ENCODE measurements around the gene PLSCR4. TPM values are rescaled to one million over a fixed set of nuclear protein-coding genes. Genes with fewer than 3 reads are reported as not detected.

Gene PLSCR4
- total RNA-seq, 1 donor from 2014 or later = 11.3 TPM

DNA sequence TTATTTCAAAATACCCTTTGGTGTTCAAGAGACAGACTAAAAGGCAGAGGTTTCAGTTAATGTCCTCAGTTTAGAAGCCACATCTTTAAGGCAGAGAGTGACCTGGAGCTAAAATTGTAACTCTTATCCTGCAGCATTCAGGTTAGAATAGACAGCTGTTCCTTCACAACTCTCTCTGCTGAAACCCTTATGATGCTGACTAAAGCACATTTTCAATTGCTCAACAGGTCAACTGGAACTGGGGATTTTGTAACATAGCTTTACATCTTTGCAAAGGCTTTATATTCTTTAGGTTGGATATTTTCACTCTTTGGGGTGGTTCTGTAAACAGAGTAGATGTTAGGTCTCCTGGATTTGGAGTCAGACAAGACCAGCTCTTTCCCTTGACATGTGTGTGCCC, 20.3 kb upstream of the PLSCR4 start:
- H3K9me3 Mint-ChIP-seq (ENCODE audit: unreplicated experiment) = no peaks in the 10 kb centered on the region
- no peak overlapping the region for H3K27ac Mint-ChIP-seq (ENCODE audit: unreplicated experiment)

DNA sequence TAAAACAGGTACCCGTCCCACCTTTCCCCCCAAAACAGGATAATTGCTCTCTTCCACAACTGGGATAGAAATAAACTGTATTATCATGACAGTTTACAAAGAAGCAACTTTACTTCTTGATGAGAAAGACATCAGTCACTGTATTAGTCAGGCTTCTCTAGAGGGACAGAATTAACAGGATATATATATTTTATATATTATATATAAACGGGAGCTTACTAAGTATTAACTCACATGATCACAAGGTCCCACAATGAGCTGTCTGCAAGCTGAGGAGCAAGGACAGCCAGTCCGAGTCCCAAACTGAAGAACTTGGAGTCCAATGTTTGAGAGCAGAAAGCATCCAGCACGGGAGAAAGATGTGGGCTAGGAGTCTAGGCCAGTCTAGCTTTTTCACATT, 18.4 kb upstream of the PLSCR4 start:
- DNase-seq (ENCODE audit: low spot score) = no peak
- TF ChIP-seq, protein P1, sequence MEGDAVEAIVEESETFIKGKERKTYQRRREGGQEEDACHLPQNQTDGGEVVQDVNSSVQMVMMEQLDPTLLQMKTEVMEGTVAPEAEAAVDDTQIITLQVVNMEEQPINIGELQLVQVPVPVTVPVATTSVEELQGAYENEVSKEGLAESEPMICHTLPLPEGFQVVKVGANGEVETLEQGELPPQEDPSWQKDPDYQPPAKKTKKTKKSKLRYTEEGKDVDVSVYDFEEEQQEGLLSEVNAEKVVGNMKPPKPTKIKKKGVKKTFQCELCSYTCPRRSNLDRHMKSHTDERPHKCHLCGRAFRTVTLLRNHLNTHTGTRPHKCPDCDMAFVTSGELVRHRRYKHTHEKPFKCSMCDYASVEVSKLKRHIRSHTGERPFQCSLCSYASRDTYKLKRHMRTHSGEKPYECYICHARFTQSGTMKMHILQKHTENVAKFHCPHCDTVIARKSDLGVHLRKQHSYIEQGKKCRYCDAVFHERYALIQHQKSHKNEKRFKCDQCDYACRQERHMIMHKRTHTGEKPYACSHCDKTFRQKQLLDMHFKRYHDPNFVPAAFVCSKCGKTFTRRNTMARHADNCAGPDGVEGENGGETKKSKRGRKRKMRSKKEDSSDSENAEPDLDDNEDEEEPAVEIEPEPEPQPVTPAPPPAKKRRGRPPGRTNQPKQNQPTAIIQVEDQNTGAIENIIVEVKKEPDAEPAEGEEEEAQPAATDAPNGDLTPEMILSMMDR (IDR thresholded peaks at IDR 0.05; ENCODE audit: unreplicated experiment) = no peak
- Mint-ChIP-seq H3K9me3 (ENCODE audit: unreplicated experiment) (no peaks in the 10 kb centered on the region), H3K4me1 (ENCODE audit: unreplicated experiment) (no peaks in the 10 kb centered on the region), H3K27ac (ENCODE audit: unreplicated experiment) (no peak overlapping the region), H3K36me3 (ENCODE audit: low read depth, unreplicated experiment) (no peaks in the 10 kb centered on the region), H3K4me3 (ENCODE audit: unreplicated experiment) (no peak overlapping the region), H3K27me3 (ENCODE audit: unreplicated experiment) (no peaks in the 10 kb centered on the region)

More for the DNA sequence above, 20.3 kb upstream of the PLSCR4 start:
- H3K4me1 Mint-ChIP-seq (ENCODE audit: unreplicated experiment) = no peaks in the 10 kb centered on the region
- H3K4me3 Mint-ChIP-seq (ENCODE audit: unreplicated experiment) = no peak overlapping the region
- DNase-seq (ENCODE audit: low spot score) = no peak
- no peaks in the 10 kb centered on the region for H3K27me3 Mint-ChIP-seq (ENCODE audit: unreplicated experiment)
- TF ChIP-seq, protein P1 (IDR thresholded peaks at IDR 0.05; ENCODE audit: unreplicated experiment) = no peak
- no peaks in the 10 kb centered on the region for H3K36me3 Mint-ChIP-seq (ENCODE audit: low read depth, unreplicated experiment)

DNA sequence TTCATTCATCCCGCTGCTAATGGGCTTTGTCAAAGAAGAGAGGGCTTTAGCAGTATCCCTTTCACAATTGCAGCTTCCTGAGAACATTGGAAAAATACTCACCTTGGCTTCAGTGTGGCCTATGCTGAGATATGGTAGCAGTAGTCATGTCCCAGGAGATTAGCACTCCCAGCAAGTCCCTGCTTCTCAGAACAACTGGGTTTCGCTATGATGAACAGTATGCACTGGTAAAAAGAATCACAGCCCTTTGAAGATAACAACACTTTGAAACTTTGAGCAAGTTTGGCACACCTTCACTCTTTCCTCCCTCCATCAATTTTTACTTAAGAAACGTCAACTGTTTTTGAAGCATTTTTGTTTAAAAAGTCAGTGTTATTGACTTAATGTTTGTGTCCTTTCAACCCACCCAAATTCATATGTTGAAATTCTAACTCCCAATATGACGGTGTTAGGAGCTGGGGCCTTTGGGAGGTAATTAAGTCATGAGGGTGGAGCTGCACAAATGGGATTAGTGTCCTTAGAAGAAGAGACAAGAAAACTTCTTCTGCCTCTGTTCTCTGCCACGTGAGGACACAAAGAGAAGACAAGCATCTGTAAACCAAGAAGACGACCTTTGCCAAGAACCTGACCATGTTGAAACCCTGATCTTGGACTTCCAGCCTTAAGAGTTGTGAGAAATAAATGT, 17.8 kb upstream of the PLSCR4 start:
- H3K27ac Mint-ChIP-seq (ENCODE audit: unreplicated experiment) = no peak overlapping the region
- no peak overlapping the region for H3K4me3 Mint-ChIP-seq (ENCODE audit: unreplicated experiment)
- TF ChIP-seq, protein P1 (IDR thresholded peaks at IDR 0.05; ENCODE audit: unreplicated experiment) = no peak
- no peaks in the 10 kb centered on the region for H3K27me3 Mint-ChIP-seq (ENCODE audit: unreplicated experiment)
- H3K4me1 Mint-ChIP-seq (ENCODE audit: unreplicated experiment) = no peaks in the 10 kb centered on the region
- no peak for DNase-seq (ENCODE audit: low spot score)
- no peaks in the 10 kb centered on the region for H3K36me3 Mint-ChIP-seq (ENCODE audit: low read depth, unreplicated experiment)
- no peaks in the 10 kb centered on the region for H3K9me3 Mint-ChIP-seq (ENCODE audit: unreplicated experiment)

DNA sequence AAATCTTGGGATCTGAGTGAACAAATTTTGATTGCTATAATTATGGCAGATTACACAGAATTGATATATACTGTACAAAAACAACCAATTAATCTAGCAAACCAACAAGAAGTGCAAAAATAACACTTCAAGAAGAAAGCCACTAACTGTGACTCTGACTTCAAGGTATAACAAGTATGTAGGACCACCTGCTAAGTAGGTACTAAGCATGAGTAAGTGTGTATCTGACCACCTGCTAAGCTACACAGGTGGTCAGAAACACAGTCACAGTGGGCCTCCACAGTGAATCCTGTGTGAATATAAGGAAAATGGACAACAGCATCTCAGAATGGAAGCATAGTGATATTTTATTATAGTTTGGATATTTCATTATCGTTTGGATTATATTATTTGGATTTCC, 14.8 kb upstream of the PLSCR4 start:
- no peak for DNase-seq (ENCODE audit: low spot score)
- Mint-ChIP-seq H3K4me3 (ENCODE audit: unreplicated experiment) (no peak overlapping the region), H3K4me1 (ENCODE audit: unreplicated experiment) (no peaks in the 10 kb centered on the region), H3K9me3 (ENCODE audit: unreplicated experiment) (no peaks in the 10 kb centered on the region), H3K27ac (ENCODE audit: unreplicated experiment) (no peak overlapping the region), H3K27me3 (ENCODE audit: unreplicated experiment) (no peaks in the 10 kb centered on the region), H3K36me3 (ENCODE audit: low read depth, unreplicated experiment) (no peaks in the 10 kb centered on the region)
- TF ChIP-seq, protein P1 (IDR thresholded peaks at IDR 0.05; ENCODE audit: unreplicated experiment) = no peak

DNA sequence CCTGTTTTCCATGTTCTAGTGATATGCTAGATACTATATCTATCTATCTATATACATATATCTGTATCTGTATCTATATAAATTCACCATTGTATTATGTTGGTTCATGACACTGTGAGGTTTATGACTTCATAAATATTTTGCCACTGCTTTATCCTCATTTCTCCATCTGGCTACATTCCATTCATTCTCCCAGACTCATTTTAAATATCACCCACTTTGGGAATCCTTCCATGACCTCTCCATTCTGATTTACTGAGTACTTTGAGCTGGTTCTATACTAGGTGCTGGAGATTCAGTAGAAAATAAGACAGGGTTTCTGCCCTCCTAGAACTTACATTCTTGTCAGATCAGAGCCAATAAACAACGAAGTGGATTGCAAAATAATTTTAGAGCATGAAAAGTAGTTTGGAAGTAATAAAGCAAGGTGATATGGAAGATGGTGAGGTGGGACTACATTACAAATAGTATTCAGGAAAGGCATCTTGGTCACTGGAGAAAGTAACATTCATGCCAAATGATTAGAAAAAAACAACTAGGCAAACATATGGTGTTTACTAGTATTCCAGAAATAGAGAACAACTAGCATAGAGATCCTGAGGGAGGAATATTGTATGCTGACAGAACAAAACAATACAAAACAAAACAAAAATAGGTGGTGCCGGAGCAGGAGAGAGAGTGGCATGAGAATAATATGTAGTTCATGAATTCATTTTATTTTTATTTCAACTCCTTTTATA, 11.6 kb upstream of the PLSCR4 start:
- no peaks in the 10 kb centered on the region for H3K36me3 Mint-ChIP-seq (ENCODE audit: low read depth, unreplicated experiment)
- TF ChIP-seq, protein P1 (IDR thresholded peaks at IDR 0.05; ENCODE audit: unreplicated experiment) = no peak
- H3K4me1 Mint-ChIP-seq (ENCODE audit: unreplicated experiment) = no peaks in the 10 kb centered on the region
- DNase-seq (ENCODE audit: low spot score) = no peak
- no peak overlapping the region for H3K27ac Mint-ChIP-seq (ENCODE audit: unreplicated experiment)
- no peaks in the 10 kb centered on the region for H3K27me3 Mint-ChIP-seq (ENCODE audit: unreplicated experiment)
- H3K9me3 Mint-ChIP-seq (ENCODE audit: unreplicated experiment) = no peaks in the 10 kb centered on the region
- H3K4me3 Mint-ChIP-seq (ENCODE audit: unreplicated experiment) = no peak overlapping the region
